ENCODE data around the gene WNK2.

DNA sequence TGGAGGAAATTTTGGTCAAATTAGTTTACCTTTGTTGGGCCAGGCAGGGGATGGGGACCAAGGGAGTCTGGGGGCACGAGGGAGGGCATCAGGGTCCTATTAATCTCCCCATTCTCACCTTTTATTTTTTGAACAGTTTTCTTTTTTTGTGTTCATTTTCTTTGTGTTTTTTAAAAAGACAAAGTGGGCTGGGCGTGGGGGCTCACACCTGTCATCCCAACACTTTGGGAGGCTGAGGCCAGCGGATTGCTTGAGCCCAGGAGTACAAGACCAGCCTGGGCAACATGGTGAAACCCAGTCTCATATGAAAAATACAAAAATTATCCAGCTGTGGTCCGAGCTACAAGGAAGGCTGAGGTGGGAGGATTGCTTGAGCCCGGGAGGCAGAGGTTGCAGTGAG lies 103.7 kb downstream of the WNK2 start:
- TF ChIP-seq POLR2A (IDR thresholded peaks at IDR 0.05; ENCODE audit: low read depth, low read length) (no peak), POLR2AphosphoS5 (IDR thresholded peaks at IDR 0.05; ENCODE audit: low read depth, low read length) (no peak), TAF1 (IDR thresholded peaks at IDR 0.05; ENCODE audit: low read depth, low read length) (no peak), PAX5 (IDR thresholded peaks at IDR 0.05; ENCODE audit: insufficient read depth, low read length, severe bottlenecking) (no peak), SPI1 (IDR thresholded peaks at IDR 0.05; ENCODE audit: low read depth, low read length) (no peak)
